CD4-positive, alpha-beta T cell treated with Interleukin-4 for 1 hour (primary cell): Measurements from ENCODE around the gene ASIP.
"Not testable (repeated sequence)": the region's sequence is repeated elsewhere in the genome, so short reads cannot be mapped to it uniquely, and the experiment has no call there.

ENCODE experiments used
- DNase-seq, 2 donors: peaks; one replicate each; pipeline ENCODE4 v3.0.0-alpha.2; 2020 to 2022

Gene ASIP, protein sequence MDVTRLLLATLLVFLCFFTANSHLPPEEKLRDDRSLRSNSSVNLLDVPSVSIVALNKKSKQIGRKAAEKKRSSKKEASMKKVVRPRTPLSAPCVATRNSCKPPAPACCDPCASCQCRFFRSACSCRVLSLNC

GRCh38 chr20:34240693-34241615 is at the start of gene ASIP:
Gene ASIP, plus strand, starts transcription at chr20:34241423. Its CDS starts 18,952 bp downstream, at chr20:34260375.
- DNase-seq: no peak

- no peak for DNase-seq
These were observed 48.2 kb upstream of the ASIP start for GRCh38 chr20:34193051-34193450.

GRCh38 chr20:34199183-34199582 is 42.0 kb upstream of the ASIP start:
- no peak for DNase-seq

DNA sequence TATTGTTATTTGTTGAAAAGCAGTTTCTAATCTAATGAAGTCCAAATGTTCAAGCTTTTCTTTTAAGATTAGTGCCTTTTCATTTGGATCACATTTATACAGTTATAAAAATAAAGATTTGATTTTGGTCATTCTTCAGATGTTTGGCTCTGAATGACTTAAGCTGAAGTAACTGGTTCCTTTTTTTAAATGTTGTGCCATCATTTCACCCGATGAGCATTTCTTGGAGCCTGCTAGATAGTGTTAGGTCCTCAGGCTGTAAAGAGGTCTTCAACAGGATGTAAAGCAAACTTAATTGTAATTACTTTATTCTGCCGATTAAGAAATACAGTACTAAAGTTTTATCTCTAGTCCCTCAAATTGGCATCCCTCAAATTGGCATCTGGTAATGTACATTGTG is 41.2 kb upstream of the ASIP start:
- no peak for DNase-seq

DNA sequence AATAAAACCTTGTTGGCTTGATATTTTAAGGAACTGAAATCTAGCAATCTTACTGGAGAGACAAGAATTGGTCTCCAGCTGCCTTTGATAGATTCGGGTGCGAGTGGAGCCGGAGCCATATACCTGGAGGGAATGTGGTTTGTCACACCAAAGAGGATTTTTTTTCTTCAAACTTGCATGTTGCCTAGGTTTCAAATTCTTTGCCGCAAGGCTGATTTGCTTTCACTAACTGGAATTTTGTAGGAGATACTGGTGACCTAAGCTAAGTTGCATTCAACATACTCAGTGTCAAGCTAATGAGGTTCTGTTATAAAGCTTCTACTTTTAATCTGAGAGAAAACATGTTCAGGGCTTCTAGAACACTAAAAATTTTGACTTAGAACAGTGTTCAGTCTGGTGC is 39.7 kb upstream of the ASIP start:
- DNase-seq: no peak

DNA sequence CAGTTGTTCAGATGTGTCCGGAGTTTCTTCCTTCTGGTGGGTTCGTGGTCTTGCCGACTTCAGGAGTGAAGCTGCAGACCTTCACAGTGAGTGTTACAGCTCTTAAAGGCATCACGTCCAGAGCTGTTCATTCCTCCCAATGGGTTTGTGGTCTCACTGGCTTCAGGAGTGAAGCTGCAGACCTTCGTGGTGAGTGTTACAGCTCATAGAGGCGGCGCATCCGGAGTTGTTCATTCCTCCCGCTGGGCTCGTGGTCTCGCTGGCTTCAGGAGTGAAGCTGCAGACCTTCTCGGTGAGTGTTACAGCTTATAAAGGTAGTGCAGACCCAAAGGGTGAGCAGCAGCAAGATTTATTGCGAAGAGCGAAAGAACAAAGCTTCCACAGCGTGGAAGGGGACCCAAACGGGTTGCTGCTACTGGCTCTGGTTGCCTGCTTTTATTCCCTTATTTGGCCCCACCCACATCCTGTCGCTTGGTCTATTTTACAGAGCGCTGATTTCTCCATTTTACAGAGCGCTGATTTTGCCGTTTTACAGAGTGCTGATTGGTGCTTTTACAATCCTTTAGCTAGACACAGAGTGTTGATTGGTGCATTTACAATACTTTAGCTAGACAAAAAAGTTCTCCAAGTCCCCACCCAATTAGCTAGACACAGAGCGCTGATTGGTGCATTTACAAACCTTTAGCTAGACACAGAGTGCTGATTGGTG is 35.9 kb upstream of the ASIP start:
- peak in 1 of 2 donors; percentile 7 for DNase-seq

- DNase-seq: no peak
These were observed 32.1 kb upstream of the ASIP start for GRCh38 chr20:34209111-34209510.

DNA sequence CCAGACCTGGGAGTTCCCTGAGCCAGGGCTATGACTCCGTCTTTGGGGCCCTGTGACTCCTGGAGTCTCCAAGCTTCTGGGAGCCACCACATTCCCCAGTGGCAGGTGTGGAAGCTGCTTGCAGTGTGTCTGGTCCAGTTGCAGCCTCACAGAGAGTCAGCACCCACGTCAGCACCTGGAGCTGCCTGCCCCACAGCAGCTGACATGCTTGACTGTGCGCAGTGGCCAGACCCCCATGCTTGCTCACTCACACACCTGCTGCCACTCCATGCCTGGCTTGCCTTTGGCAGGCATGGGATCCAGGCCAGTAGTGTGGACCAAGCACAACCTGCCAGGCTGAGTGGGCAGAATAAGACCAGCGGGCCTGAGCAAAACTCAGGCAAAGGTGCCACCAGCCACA is 31.0 kb upstream of the ASIP start:
- DNase-seq: no peak

GRCh38 chr20:34211591-34211990 is 29.6 kb upstream of the ASIP start:
- DNase-seq: no peak

DNA sequence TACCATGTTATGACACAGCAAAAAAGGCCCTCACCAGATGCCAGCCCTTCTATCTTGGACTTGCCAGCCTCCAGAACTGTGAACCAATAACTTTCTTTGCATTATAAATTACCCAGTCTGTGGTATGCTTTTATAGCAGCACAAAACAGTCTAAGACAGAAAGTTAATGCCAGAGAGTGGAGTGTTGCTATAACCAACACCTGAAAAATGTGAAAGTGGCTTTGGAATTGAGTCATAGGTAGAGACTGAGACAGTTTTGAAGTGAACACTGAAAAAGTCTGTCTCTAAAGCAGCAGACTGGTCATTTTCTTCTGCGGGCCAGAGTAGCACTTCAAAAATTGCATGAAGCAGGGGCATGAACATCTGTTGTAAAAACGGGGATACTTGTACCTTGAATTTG is 28.0 kb upstream of the ASIP start:
- DNase-seq: no peak

- DNase-seq: peak; percentile 7 to 39
These were observed 25.4 kb upstream of the ASIP start for GRCh38 chr20:34215711-34216381.

- no peak for DNase-seq
These were observed 24.9 kb upstream of the ASIP start for GRCh38 chr20:34216382-34216742.

DNA sequence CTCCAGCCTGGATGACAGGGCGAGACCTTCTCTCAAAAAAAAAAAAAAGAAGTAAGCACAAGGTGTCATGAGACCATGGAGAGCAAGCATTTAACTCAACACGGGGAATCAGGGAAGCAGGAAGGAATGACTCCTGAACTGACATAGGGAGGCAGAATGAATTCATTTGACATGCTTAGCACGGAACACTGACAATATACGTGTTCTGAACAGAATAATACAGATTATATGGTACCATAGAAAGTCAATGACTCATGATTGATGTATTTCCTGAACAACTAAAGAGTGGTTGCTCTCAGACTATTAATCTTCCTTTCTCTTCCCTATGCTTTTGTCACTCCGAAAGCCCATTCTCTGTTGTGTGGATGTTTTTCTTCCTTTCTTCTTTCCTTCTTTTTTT is 20.7 kb upstream of the ASIP start:
- no peak for DNase-seq

DNA sequence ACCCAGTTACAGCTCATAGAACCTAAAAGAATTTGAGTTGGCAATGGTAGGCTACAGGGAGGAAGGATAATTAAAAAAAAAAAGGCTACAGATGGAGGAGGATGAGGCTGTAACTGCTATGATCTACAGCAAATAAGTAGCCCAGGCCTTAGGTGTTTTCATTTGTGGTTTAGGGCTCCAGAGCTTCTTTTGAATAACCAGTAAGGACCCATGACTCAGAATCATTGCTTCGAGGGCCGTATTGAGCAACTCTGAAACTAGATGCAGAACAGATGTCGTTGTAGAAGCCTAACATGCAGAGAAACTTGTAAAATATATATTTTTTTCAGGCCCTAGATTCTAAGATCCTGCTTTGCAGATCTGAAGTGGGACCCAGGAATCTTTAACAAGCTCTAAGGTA is 19.0 kb upstream of the ASIP start:
- DNase-seq: no peak

- DNase-seq: not testable (repeated sequence)
These were observed 17.0 kb upstream of the ASIP start for GRCh38 chr20:34224251-34224650.

DNA sequence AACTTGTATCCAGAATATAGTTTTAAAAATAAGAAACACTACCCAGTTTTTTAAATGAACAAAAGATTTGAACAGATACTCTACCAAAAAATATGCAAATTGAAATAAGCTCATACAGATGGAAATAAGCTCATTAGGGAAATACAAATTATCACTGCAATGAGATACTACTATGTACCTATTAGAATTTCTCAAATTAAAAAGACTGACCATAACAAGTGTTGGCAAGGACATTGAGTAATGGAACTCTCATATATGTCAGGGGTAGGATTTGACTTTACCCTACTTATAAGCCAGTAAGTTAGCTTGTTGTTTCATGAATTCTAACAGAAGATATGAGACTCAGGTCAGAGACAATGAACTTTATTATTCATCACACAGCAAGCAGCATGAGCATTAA is 9.6 kb upstream of the ASIP start:
- no peak for DNase-seq

GRCh38 chr20:34232494-34233087 is 8.6 kb upstream of the ASIP start:
- no peak for DNase-seq

DNA sequence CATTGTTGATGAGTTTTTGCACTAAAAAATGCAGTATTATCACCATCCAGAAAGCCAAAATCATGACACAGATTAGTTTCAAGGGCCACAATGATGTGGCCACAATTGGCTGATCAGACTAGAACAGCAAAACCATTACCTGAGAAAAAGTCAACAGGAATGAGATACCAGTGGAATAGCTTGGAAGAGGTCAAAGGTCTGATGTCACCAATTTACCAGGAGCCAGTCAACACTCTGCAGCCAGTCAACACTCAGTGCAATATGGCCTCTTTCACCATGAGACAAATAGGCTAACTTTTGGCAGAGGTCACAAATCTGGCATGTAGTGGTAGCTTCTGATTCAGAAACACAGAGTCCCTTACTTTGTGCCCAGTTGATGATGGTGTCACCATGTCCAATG is 7.5 kb upstream of the ASIP start:
- no peak for DNase-seq

- DNase-seq: no peak
These were observed 5.3 kb upstream of the ASIP start for GRCh38 chr20:34235875-34236274.

- DNase-seq: no peak
These were observed 3.3 kb upstream of the ASIP start for GRCh38 chr20:34237942-34238341.

GRCh38 chr20:34240121-34240520 is 1.1 kb upstream of the ASIP start:
- no peak for DNase-seq

DNA sequence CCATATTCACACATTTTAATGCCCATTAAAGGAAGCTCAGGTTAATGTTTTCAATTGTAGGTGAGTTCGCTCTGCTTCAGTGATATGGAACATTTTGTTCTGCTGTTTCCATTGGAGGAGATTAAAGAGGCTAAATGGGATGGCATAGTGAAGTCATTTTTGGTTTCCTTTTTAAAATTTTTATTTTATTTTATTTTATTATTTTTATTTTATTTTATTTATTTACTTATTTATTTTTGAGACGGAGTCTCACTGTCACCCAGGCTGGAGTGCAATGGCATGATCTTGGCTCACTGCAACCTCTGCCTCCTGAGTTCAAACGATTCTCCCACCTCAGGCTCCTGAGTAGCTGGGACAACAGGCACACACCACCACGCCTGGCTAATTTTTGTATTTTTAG is 792 bp downstream of the ASIP start:
- DNase-seq: not testable (repeated sequence)

GRCh38 chr20:34242879-34243278 is 1.7 kb downstream of the ASIP start:
- no peak for DNase-seq
